Hippocampal formation (tissue), 2 donors: Measurements from ENCODE around the gene SEPHS1.
"Not testable (repeated sequence)": the region's sequence is repeated elsewhere in the genome, so short reads cannot be mapped to it uniquely, and the experiment has no call there.

ENCODE experiments used
- DNase-seq, 2 donors: peaks; one replicate each; lab custom pipeline; 2025; lab: John Stamatoyannopoulos, UW

SEPHS1 gene

GRCh38 chr10:13360587-13360986, 12.5 kb upstream of the SEPHS1 start:
- DNase-seq, result no peak

DNA sequence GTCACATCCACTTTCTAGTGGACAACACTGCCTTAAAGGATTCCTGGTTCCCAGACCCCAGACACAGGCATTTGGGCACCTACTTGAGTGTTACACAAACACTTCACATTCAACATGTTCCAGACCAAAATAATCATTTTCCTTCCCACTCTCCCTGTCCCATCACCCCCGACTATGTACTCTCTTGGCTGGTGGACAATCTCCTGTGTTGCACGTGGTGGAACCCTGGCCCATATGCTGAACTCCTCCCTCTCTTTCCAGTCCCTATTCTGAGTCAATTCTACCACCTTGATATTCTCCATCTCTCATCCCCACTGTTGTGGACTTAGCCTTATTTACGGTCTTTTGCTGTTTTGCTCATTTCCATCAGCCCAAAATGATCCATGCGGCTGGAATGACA, 8.3 kb upstream of the SEPHS1 start:
- no peak for DNase-seq

- no peak for DNase-seq
Measured at GRCh38 chr10:13354783-13355182, 6.7 kb upstream of the SEPHS1 start.

DNA sequence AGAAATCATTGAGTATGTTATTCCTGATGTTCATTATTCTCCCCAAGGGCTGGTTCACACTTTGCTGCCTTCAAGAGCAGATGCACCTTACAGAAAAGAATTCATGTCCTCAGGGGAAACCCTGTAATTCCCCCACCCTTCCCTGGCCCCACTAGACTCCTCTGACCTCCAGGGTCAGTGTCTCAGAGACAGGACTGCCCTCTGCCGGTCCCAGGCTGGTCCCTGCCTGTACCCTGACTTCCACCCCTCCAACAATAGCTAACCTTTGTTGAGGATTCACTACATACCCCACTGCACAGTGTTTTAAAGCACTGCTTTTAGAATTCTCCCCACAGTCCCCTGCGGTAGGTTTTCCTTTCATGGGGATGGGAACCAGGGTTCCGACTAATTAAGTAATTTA, 4.4 kb upstream of the SEPHS1 start:
- DNase-seq, result no peak

DNA sequence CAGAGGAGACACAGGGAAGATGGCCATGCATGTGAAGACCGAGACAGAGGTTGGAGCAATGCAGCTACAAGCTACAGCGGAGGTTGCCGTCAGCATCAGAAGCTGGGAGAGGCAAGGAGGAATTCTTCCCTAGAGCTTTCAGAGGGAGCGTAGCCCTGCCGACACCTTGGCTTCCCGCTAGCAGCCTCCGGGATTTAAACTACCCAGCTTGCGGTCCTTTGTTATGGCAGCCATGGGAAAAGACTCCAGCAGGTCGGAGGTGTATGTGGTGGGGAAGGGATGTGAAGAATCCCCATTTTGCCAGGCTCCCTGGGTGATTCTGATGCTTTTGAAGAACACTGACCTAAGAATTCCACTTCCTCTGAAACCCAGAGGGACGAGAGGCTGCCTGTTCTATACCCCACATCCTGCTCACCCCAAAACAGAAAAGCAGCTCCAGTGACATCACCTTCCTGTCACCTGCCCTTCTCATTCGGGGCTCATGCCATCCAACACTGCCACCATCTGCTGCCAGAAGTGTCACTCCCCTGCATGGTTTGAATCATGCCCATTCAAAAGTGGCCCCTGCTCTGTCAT, 3.3 kb upstream of the SEPHS1 start:
- no peak for DNase-seq

- DNase-seq, result no peak
Measured at GRCh38 chr10:13349463-13350274, 1.6 kb upstream of the SEPHS1 start.

GRCh38 chr10:13347500-13348156, 465 bp downstream of the SEPHS1 start:
- peak; percentile 73 to 75 for DNase-seq

DNA sequence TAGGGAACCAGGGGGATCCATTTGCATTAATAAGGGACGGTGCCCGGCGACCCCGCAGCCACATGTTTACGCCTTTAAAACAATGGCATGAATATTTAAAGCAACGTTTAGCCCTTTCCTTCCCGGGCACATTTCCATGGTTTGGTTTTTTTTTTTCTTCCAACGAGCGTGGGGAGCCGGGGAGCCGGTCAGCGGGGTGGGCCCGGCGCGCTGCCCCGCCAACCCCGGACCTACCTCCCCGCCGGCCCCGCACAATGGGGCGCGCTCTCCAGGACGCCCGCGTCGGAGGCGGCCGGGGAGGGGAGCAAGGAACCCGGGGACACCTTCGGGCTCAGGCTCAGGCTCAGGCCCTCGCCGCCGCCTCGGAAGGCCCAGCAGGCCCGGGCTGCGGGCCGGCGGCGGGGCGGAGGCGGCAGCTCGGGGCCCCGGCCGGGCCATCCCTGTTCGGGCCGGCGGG, 1.0 kb downstream of the SEPHS1 start:
- DNase-seq, result peak in 1 of 2 donors; percentile 49

DNA sequence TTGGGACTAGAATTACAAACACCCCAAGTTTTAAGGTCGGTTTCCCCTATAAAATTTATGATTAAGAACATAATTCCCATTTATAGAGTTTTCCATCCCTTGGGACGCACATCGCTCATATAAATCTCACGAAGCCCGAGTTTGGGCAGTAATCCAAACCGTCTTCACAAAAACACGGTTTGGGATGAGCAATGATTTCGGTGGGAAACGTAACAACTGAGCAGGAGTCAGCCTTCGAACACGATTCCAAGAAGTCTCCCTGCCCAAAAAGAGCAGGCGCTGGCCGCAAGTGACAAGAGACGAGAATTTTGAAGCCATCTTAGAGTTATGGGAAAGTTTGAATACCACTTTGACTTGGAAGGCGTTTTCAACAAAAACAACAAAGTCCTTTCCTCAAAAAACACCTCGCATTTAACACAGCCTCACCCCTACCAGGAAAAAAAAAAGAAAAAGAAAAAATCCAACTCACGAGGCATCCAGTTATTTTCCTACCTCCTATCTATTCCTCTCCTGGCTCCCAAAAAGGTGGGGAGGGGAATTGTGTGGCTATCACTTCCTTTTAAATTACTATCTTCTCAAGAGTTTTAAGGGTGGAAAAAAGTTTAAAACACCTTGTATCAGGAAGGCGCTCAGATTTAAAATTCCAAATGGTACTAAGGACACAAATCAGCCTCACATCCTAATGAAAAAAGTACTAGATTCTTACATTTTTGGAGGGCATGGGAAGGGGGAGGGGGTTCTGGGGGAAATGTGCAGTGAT, 1.6 kb downstream of the SEPHS1 start:
- DNase-seq, result no peak

DNA sequence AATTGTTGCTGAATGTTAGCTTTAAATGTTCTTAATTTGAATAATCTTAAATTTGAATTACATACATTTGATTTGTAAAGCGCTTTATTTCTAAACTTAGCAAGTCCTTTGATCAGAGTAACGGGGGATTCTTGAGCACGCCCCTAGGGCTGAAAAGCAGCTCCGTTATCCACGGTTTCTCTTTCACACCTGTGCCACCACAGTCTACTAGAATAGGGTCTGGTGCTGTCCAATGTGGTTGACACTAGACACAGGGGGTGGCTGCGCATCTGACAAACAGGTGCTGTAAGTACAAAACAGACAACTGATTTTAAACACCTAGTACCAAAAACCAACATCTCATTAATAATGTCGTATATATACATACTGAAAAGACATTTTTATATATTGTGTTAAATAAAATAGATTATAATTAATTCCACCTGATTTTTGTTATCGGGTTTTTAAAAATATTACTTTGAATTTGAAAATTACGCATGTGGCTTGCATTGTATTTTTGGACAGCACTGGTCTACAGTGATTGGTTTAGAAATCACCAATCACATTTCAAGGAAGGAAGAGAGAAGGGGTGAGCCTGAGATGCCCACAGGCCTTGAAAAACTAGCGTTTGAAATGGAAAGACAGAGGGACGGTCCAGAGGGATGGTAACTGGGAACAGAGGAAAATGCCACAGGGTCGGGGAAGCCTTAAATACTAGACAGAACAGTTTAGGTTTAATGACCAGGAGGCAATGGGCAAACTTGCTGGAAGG, 7.3 kb downstream of the SEPHS1 start:
- DNase-seq, result no peak

GRCh38 chr10:13340068-13340467, 8.0 kb downstream of the SEPHS1 start:
- no peak for DNase-seq

- no peak for DNase-seq
Measured at GRCh38 chr10:13338390-13339110, 9.5 kb downstream of the SEPHS1 start.

DNA sequence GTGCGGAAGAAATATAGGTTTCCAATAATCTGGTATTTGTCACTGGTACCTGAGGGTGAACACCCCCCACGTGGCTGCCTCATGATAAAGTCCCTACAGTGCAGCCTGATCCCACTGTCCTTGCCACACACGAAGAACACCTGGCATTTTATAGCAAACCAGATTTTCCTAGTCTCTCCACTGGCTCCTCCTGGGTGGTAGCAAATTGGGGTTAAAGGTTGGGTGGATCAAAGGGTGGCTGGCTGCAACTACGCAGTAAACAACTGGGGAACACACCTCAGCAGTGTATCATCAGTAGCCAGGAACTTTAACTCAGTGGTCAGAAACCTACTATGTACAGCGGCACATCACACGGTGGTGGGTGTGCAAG, 10.3 kb downstream of the SEPHS1 start:
- DNase-seq, result no peak

GRCh38 chr10:13337128-13337826, 10.8 kb downstream of the SEPHS1 start:
- DNase-seq, result no peak

GRCh38 chr10:13335881-13336280, 12.2 kb downstream of the SEPHS1 start:
- DNase-seq, result no peak

DNA sequence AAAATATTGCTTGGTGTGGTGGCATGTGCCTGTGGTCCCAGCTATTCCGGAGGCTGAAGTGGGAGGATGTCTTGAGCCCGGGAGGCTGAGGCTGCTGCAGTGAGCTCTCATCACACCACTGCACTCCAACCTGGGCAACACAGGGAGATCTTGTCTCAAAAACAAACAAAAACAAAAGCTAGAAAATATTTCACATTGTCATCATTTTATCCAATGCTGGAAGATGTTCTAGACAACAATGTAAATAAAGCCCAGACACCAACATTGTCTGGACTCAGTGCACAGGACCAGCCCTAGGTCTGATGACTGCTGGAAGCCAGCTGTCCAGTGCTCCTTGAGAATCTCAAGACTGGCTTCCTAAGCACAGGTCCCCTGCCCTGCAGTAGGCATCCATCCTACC, 13.5 kb downstream of the SEPHS1 start:
- DNase-seq, result no peak

DNA sequence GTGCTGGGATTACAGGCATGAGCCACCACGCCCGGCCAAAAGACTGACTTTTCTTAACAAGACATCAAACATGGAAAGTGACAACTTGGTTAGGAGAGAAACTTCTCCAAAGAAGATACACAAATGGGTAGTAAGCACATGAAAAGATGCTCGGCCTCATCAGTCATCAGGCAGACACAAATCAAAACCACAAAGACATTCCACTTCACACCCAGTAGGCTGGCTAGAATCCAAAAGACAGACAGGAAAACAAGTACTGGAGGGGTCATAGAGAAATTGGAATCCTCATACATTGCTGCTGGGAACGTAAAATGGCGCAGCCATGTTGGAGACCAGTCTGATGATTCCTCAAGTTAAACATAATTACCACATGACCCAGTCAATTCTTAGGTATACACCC, 16.4 kb downstream of the SEPHS1 start:
- DNase-seq, result no peak

DNA sequence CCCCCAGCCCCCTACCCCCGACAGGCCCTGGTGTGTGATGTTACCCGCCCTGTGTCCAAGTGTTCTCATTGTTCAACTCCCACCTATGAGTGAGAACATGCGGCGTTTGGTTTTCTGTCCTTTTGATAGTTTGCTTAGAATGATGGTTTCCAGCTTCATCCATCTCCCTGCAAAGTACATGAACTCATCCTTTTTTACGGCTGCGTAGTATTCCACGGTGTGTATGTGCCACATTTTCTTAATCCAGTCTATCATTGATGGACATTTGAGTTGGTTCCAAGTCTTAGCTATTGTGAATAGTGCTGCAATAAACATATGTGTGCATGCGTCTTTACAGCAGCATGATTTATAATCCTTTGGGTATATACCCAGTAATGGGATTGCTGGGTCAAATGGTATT, 17.1 kb downstream of the SEPHS1 start:
- not testable (repeated sequence) for DNase-seq

DNA sequence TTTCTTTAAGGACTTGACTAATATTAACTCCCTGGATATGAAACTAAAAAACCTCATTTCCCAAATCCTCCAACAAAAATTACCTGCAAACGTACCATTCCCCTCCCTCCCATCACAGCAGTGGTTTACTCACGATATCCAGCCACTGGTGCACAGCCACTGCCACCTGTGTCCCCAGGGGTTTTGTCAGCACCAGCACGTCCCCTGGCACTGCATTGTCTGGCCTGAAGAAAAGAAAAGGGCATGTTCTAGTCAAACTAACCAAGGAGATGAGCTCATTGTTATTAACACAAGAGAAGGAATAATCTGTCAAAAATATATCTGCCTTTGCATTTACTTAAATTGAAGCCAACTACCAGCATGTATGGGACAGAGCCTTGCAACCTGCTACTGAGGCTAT, 18.5 kb downstream of the SEPHS1 start:
- no peak for DNase-seq

DNA sequence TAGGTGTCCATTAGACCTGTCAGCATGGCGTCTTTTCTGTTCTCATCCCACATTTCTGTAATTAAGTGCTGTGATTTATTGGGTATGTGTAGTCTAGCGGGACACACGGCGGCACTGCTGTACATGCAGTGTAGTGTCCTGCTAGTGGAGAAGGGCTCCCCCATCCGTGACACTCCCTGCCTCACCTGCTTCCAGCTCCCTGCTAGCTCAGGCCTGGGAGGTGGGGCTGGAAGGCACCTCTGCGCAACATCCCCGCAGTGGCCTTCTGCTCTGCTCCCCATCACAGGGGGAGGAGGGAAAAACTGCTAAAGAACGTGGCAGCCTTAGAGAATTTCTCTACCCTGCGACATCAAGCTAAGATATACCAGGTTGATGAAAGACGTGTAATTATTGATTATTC, 19.5 kb downstream of the SEPHS1 start:
- DNase-seq, result no peak
